ENCODE results near the gene PTK6.

GRCh38 chr20:63522091-63522868 lies 14.9 kb downstream of the PTK6 start:
- TF ChIP-seq CTCF (IDR thresholded peaks at IDR 0.05) (no peak), POLR2A (IDR thresholded peaks at IDR 0.05; ENCODE audit: low read depth) (no peak), POLR2AphosphoS5 (IDR thresholded peaks at IDR 0.05) (no peak)
